ENCODE results near the gene PTGES.
A peak's percentile ranks its signal among the peaks of the same experiment; 100 is the strongest.

PTGES gene

GRCh38 chr9:129752900-129753729 is at the start of gene PTGES:
Gene PTGES, minus strand, starts transcription at chr9:129753042. Its CDS starts 30 bp downstream, at chr9:129753012.
- no peak for TF ChIP-seq CTCF (IDR thresholded peaks at IDR 0.05)

GRCh38 chr9:129801504-129801903 is 48.7 kb upstream of the PTGES start:
- TF ChIP-seq CTCF (IDR thresholded peaks at IDR 0.05) = no peak

GRCh38 chr9:129798973-129799372 is 46.1 kb upstream of the PTGES start:
- TF ChIP-seq CTCF (IDR thresholded peaks at IDR 0.05) = no peak

- no peak for TF ChIP-seq CTCF (IDR thresholded peaks at IDR 0.05)
Measured at GRCh38 chr9:129794549-129794948, 41.7 kb upstream of the PTGES start.

- TF ChIP-seq CTCF (IDR thresholded peaks at IDR 0.05) = no peak
Measured at GRCh38 chr9:129786481-129786880, 33.6 kb upstream of the PTGES start.

- no peak for TF ChIP-seq CTCF (IDR thresholded peaks at IDR 0.05)
Measured at GRCh38 chr9:129785866-129786265, 33.0 kb upstream of the PTGES start.

- peak; percentile 84 for TF ChIP-seq CTCF (IDR thresholded peaks at IDR 0.05)
Measured at GRCh38 chr9:129783516-129784361, 30.9 kb upstream of the PTGES start.
